Stimulated activated CD4-positive, alpha-beta T cell treated with anti-CD3 and anti-CD28 coated beads, TNF-alpha, amount 100 ng/mL, for 48 hours (primary cell): ENCODE results near the gene SLC2A4RG.
A peak's percentile ranks its signal among the peaks of the same experiment; 100 is the strongest.

ENCODE experiments used
- DNase-seq, 3 donors: peaks; one replicate each; pipeline ENCODE4 v3.0.0-alpha.2; 2020; ENCODE audit warnings: low read depth in 3 of 3

SLC2A4RG gene

GRCh38 chr20:63699466-63700198 is 39.9 kb upstream of the SLC2A4RG start:
- DNase-seq: no peak

- DNase-seq: no peak
Observed at GRCh38 chr20:63700199-63701050, 39.2 kb upstream of the SLC2A4RG start.

GRCh38 chr20:63701051-63701328 is 38.6 kb upstream of the SLC2A4RG start:
- DNase-seq: no peak

- DNase-seq: no peak
Observed at GRCh38 chr20:63701329-63702035, 38.1 kb upstream of the SLC2A4RG start.

- no peak for DNase-seq
Observed at GRCh38 chr20:63702036-63702665, 37.4 kb upstream of the SLC2A4RG start.

GRCh38 chr20:63702751-63703470 is 36.7 kb upstream of the SLC2A4RG start:
- no peak for DNase-seq

- no peak for DNase-seq
Observed at GRCh38 chr20:63703471-63703975, 36.1 kb upstream of the SLC2A4RG start.

- DNase-seq: no peak
Observed at GRCh38 chr20:63703976-63704748, 35.4 kb upstream of the SLC2A4RG start.

- no peak for DNase-seq
Observed at GRCh38 chr20:63704749-63705117, 34.8 kb upstream of the SLC2A4RG start.

GRCh38 chr20:63705232-63706026 is 34.1 kb upstream of the SLC2A4RG start:
- DNase-seq: no peak

GRCh38 chr20:63706027-63706695 is 33.4 kb upstream of the SLC2A4RG start:
- DNase-seq: no peak

GRCh38 chr20:63706852-63707557 is 32.6 kb upstream of the SLC2A4RG start:
- peak in 1 of 3 donors; percentile 56 for DNase-seq

GRCh38 chr20:63707558-63708300 is 31.8 kb upstream of the SLC2A4RG start, which contains the start of the genes ARFRP1 and ZGPAT:
Gene ARFRP1 (minus strand): TSS chr20:63707976. CDS start chr20:63707091, 885 bp downstream.
Gene ZGPAT (plus strand): TSS chr20:63708039. CDS start chr20:63708581, 542 bp downstream.
- peak; percentile 71 to 83 (median 73) for DNase-seq

- DNase-seq: no peak
Observed at GRCh38 chr20:63708301-63709148, 31.1 kb upstream of the SLC2A4RG start.

GRCh38 chr20:63709149-63709527 is 30.4 kb upstream of the SLC2A4RG start:
- no peak for DNase-seq

GRCh38 chr20:63711085-63711645 is 28.4 kb upstream of the SLC2A4RG start:
- DNase-seq: no peak
